MCF 10A (cell line): Measurements from ENCODE around the gene PCDH11X. TPM values are rescaled to one million over a fixed set of nuclear protein-coding genes. Genes with fewer than 3 reads are reported as not detected.
"Not testable (repeated sequence)": the region's sequence is repeated elsewhere in the genome, so short reads cannot be mapped to it uniquely, and the experiment has no call there.

Experiments used
- BruUV-seq: library from RNA; stranded (reverse); fragments of 400-500 nt; replicated peaks from 2 replicates; lab custom pipeline; 2021; lab: Mats Ljungman, UMichigan
- CTCF ChIA-PET: fragments of 300-600 bp; sonication (Branson Sonifier 250); formaldehyde crosslinking; extraction: SDS; loops from one replicate; lab custom pipeline; 2021; ENCODE audit warnings: antibody characterized with exemption, inconsistent platforms; lab: Yijun Ruan, JAX
- POLR2A ChIA-PET: fragments of 300-600, 350-650 bp; sonication (Branson Sonifier 250); formaldehyde crosslinking; extraction: SDS; loops from one replicate; lab custom pipeline; 2020; ENCODE audit warnings: antibody characterized with exemption, inconsistent platforms; lab: Yijun Ruan, JAX
- DNase-seq: peaks from one replicate; pipeline ENCODE4 v3.0.0-alpha.2; 2018; ENCODE audit not compliant: unreplicated experiment
- H3K27ac Mint-ChIP-seq: one replicate; pipeline ENCODE4 v1.8.0; 2022; ENCODE audit warnings: mild to moderate bottlenecking, low read depth, mixed read lengths; ENCODE audit not compliant: unreplicated experiment
- H3K27me3 Mint-ChIP-seq: one replicate; pipeline ENCODE4 v1.8.0; 2022; ENCODE audit warnings: mixed read lengths; ENCODE audit not compliant: insufficient read depth, unreplicated experiment
- H3K36me3 Mint-ChIP-seq: one replicate; pipeline ENCODE4 v1.8.0; 2022; ENCODE audit warnings: mild to moderate bottlenecking, moderate library complexity, mixed read lengths; ENCODE audit not compliant: insufficient read depth, unreplicated experiment
- H3K4me1 Mint-ChIP-seq: one replicate; pipeline ENCODE4 v1.8.0; 2022; ENCODE audit warnings: mixed read lengths; ENCODE audit not compliant: insufficient read depth, unreplicated experiment
- H3K4me3 Mint-ChIP-seq: one replicate; pipeline ENCODE4 v1.8.0; 2022; ENCODE audit warnings: mild to moderate bottlenecking, moderate library complexity, mixed read lengths; ENCODE audit not compliant: unreplicated experiment
- H3K9me3 Mint-ChIP-seq: one replicate; pipeline ENCODE4 v1.8.0; 2022; ENCODE audit warnings: mixed read lengths; ENCODE audit not compliant: unreplicated experiment
- intact Hi-C: fragments of 100-400 bp; cut with micrococcal nuclease; formaldehyde crosslinking; loops from 2 replicates; pipeline ENCODE4 v1.14.1; 2022
- total RNA-seq: library from RNA; stranded (reverse); gene quantifications from 2 replicates; pipeline ENCODE4 v1.2.3, GENCODE V29; 2022

Gene PCDH11X
- total RNA-seq, 1 experiment from 2014 or later, result not detected

- H3K4me1 Mint-ChIP-seq, CTCF ChIA-PET, H3K27ac Mint-ChIP-seq, BruUV-seq, H3K9me3 Mint-ChIP-seq, POLR2A ChIA-PET, intact Hi-C loops, H3K36me3 Mint-ChIP-seq: not testable (repeated sequence)
- H3K27me3 Mint-ChIP-seq, result peaks cover 13% of the 10 kb centered on the region
- peak; percentile 46 for DNase-seq
- peak overlapping the region; percentile 59 for H3K4me3 Mint-ChIP-seq
These were observed 3.6 kb downstream of the PCDH11X start for GRCh38 chrX:91782825-91783224.

GRCh38 chrX:91817537-91817936 lies 38.4 kb downstream of the PCDH11X start:
- H3K4me3 Mint-ChIP-seq, H3K4me1 Mint-ChIP-seq, POLR2A ChIA-PET, CTCF ChIA-PET, DNase-seq, H3K9me3 Mint-ChIP-seq, intact Hi-C loops, H3K27me3 Mint-ChIP-seq, BruUV-seq, H3K27ac Mint-ChIP-seq, H3K36me3 Mint-ChIP-seq: not testable (repeated sequence)

- H3K9me3 Mint-ChIP-seq, BruUV-seq, POLR2A ChIA-PET, H3K4me1 Mint-ChIP-seq, H3K4me3 Mint-ChIP-seq, H3K36me3 Mint-ChIP-seq, CTCF ChIA-PET, H3K27me3 Mint-ChIP-seq, intact Hi-C loops, H3K27ac Mint-ChIP-seq, DNase-seq: not testable (repeated sequence)
These were observed 46.1 kb downstream of the PCDH11X start for GRCh38 chrX:91825321-91825720.
